GM21619 (cell line): ENCODE data around the gene CNNM3.

ENCODE experiments used
- ATAC-seq: cut with Tn5 transposase; IDR thresholded peaks from one replicate; pipeline ENCODE4 v1.9.1; 2021; ENCODE audit not compliant: unreplicated experiment

The CNNM3 gene

DNA sequence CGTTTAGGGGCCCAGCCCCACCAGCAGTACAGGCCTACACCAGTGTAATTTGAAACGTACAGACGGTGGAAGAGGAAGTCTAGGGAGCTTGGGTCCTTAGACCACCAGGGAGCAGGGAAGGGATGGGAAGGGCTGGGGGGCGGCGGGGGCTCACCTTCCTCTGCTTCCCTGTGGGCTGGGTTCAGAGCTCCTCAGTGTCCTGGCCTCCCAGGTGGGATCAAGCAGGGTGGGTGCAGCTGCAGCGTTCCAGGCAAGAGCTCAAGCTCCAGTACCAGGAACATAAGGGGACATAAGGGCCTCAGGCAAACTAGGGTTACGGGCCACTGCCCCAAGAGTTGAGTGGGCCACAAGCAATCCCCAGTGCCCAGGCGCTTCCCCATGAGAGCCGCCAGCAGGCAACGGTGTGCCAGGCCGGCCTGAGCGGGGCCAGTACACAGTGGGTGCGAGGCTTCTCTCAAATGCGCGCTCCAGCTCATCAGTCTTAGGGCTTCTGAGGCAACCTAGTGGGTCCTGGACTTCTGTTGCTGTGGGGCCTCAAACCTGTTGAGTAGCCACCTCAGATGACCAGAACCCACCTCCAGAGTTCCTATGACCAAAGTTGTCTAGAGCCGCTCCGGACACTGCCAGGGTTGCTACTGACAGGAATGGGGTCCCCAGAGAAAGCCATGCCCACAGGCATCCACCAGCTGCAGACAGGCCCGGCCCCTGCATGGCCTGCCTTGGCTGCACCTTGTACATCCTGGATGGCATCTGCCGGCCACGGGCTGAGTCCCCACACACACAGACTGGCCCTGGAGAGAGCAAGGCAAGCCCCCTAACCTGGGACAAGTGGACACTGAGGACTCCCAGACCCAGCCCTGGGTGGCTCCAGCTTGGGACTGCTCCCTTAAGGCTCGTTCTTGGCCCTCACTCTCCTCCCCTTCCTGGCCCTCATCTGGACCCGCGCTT lies 22.6 kb downstream of the CNNM3 start:
- ATAC-seq = no peak

DNA sequence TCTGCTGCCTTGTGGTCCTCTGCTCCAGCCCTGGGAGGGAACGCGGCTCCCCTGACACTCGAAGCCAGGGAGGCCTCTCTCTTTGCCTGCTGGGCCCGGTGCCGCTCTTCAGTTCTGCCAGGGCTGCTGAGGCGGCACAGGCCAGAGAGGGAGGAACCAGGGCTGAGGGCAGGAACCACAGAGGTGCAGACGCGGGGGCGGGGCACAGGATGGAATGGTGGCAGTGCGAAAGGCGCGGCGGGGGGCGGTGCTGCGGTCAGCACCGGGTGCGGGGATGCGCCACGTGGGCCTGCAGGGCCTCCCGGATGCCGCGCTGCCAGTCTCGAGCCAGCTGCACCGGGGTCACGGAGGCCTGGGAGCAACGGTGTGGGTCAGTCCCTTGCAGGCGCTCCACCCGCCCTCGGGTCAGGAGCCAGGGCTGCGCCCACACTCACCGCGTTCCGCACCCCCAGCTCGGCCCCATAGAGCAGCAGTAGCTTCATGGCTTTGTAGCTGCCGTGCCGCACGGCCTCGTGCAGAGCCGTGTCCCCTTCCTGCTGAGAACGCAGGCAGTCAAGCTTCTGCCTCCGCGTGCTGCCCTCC lies 23.3 kb downstream of the CNNM3 start:
- peak; percentile 68 for ATAC-seq

DNA sequence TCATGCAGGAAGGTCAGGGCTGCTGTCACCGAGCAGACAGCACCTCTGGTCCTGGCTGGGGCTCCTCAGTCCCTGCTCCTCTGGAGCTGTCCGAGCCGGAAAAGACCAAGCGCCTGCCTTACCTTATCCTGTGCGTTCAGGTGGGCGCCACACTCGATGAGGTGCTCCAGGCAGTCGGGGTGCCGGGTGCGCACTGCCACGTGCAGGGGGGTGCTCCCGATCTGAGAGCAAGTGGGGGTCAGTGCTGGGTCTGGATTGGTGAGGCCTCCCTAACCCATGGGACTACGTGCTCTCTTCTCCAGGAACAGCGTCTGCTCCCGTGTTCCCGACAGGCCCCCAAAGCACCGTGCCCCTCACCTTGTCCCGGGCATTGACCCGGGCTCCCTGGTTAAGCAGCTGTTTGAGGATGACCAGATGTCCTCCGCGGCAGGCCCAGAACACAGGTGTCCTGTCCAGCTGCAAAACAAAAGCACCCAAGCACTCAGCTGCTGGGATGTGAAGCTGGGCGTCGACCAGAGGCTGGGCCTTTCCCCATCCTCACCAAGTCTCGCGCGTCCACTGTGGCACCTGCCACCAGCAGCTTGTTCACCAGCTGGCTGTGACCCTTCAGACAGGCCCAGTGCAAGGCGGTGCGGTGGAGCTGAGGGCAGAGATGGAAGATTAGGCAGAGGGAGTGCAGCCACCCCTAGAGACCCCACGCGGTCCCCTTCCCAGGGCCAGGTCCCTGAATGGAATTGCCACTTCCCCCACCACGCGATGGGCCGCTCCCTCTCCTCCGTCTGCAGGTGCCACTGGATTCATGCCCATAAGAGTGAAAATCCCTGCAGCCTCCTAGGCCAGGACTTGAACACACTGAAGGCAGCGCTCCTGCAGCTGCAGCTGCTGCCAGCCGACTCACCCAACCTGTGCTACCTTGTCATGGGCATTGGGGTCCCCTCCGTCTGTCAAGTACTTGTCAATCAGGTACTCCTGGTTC lies 24.1 kb downstream of the CNNM3 start:
- ATAC-seq = no peak

DNA sequence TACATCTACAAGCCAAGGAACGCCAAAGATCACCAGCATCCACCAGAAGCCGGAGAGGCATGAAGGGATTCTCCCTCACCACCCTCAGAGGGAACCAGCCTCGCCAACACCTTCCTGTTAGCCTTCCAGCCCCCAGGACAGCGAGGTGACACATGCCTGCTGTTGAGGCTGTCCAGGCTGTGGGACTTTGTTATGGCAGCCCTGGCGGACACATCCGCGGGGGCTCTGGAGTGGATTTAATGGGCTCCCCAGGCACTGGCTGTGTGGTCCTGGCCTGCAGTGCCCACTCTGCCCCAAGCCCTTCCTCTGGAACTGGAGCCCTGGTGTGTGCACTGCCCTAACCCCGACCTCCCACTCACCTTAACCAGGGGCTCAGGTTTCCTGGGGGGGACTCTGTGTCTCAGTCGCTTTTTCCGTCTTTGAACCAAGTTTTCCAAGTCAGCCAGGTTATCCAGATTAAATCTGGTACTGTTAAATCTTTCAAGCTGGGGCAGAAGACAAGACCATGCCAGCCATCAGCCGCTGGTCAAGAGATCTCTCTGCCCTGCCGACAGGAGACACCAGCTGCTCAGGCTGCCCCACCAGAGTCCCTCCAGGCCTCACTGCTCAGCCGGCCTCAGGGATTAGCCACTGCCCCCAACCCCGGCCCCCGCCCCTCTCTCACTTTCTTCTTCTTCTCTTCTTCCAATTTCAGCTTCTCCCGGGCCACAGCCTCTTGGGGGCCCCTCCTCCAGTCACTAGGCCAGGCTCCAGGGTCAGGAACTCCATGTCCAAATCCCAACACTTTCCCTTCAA lies 25.8 kb downstream of the CNNM3 start:
- ATAC-seq = no peak

DNA sequence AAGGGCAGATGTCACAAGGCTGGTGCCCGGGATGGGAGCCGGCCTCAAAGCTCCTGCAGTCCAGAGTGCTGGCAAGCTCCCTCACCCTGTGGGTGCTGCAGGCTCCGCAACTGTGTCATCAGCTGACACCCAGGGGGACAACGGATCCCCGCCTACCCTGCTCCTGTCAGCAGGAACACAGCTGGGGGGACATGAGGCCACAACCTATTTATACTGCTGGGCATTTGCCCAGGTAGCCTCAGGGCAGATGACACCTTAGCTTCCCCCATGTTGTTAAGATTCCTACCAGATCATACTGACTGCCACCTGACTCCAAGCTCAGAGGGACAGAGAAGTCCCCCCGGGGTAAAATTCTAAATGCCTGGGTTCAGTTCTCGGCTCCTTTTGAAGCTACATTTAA lies 26.5 kb downstream of the CNNM3 start:
- no peak for ATAC-seq

DNA sequence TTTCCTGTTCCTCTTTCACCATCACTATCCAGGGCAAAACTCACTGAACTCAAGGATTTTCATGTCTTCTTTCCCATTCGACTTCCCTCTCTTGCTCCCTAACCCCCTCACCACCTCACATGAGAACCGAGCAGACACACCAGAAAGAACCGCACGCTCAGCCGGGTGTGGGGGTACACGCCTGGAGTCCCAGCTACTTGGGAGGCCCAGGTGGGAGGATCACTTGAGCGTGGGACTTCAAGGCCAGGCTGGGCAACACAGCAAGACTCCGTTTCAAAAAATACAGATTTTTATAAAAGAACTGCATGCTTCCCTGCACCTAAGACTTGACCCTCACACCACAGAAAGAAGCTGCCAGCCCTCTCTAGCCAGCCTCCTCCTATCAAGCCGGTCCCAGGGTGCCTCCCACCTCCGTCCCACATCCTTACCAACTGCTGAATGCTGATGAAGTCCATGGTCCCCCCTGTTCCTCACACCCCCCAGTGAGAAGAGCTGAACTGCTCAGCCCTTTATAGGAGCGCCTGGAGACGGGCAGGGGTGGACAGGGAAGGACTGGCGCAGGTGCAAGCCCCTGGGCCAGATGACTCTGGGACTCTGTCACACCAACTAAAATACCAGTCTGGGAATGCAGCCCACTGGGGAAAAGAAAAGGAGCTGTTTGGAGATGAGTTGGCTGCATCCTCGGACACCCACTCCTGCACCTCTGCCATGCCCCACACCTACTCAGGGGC lies 27.6 kb downstream of the CNNM3 start, which contains the start of gene ANKRD23:
Gene ANKRD23, minus strand, starts transcription at position 484 of the 731 bp plus-strand sequence. Its CDS starts 29 bp downstream, at position 455.
- no peak for ATAC-seq

DNA sequence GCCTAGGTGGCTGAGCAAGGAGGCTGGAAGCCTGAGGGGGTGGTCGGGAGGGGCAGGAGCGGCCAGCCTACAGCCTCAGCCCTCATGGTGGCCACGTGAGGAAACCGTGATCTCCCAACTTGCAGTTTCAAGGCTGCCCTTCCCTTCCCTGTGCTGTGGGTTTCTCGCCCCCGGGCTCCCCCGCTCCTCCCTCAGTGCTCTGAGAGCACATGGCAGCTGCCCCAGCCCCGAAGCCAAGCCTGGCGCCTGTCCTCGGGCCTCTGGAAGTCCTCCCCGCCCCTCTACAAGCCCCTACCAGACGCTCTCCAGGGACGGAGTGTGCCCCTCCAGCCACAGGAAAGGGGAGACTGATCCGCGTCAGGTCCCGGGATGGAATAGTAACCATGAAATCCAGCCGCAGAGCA lies 28.3 kb downstream of the CNNM3 start:
- no peak for ATAC-seq

DNA sequence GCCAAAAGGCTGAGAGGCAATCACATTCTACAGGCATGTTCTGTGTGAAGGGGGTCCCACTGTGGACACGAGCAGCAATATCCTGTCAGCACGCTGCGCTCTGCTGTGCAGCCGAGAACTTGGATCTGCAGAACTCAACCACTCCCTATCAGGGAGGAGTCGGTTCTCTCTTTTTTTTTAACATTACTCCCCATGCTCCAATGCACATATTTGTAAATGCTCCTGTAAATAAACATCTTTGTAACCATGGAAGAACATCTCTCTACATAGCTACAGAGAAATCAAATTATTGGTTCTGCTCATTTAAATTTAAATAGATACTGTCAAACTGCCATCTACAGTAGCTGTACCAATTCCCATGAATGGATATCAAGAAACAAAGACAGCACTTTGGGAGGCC lies 30.8 kb downstream of the CNNM3 start:
- ATAC-seq = no peak

DNA sequence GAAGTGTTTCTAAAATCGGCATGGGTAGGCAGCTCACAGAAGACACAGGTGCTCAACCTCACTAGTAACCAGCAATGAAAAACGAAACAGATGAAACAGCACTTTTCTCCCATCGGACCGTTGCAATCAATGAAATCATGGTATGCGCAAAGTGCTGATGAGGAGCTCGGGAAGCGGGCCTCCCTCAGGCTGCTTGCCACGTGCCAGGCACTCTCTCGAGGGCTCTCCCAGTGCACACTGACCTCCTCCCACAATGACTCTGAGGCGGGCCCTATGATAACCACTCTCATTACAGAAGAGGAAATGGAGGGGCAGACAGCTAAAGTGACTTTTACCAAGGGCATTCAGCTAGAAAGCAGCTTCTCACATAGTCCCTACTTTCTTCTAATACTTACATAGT lies 31.5 kb downstream of the CNNM3 start:
- ATAC-seq = no peak

DNA sequence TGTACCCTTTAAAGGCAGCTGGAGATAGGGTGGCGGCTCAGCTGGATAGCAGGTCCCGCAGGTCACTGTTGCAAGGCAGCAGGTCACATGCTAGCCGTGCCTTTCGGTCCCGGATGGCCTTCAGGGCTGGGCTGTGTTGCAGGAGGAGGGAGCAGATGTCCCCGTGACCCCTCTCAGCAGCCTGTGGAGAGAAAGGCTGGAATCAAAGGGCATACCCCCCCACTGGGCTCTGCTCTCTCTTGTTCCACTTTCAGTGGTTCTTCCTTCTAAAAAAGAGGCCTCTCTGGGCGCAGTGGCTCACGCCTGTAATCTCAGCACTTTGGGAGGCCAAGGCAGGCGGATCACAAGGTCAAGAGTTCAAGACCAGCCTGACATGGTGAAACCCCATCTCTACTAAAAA lies 32.2 kb downstream of the CNNM3 start:
- ATAC-seq = no peak

DNA sequence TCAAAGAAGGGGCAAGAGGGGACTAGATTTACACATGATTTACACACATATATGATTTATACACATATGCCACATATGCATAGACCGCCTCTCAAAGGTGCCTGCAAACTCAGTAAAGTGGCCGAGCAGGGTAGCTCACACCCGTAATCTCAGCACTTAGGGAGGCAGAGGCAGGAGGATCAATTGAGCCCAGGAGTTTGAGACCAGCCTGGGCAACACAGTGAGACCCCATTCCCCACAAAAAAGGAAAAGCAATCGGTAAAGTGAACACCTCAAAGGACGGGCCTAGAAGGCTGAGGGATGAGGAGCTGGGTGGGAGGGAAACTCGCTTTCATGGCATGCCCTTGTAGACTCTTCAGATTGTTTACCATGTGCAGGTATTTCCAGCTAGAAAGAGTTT lies 36.6 kb downstream of the CNNM3 start:
- no peak for ATAC-seq

DNA sequence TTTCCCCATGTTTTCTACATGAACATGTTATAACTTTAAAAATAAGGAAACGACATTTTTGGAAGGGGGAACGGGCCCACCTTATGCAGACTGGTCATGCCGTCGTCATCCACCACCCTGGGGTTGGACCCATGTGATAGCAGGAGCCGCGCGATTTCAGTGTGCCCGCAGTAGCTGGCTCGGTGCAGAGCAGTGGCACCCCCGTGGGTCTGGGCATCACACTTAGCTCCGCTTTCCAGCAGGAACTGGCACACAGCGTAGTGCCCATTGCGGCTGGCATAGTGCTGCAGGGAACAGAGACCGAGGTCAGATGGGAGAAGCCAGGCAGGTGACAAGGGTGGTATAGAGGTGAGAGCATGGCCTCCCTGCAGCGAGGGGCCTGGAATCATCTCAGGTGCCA lies 37.3 kb downstream of the CNNM3 start:
- ATAC-seq = no peak

DNA sequence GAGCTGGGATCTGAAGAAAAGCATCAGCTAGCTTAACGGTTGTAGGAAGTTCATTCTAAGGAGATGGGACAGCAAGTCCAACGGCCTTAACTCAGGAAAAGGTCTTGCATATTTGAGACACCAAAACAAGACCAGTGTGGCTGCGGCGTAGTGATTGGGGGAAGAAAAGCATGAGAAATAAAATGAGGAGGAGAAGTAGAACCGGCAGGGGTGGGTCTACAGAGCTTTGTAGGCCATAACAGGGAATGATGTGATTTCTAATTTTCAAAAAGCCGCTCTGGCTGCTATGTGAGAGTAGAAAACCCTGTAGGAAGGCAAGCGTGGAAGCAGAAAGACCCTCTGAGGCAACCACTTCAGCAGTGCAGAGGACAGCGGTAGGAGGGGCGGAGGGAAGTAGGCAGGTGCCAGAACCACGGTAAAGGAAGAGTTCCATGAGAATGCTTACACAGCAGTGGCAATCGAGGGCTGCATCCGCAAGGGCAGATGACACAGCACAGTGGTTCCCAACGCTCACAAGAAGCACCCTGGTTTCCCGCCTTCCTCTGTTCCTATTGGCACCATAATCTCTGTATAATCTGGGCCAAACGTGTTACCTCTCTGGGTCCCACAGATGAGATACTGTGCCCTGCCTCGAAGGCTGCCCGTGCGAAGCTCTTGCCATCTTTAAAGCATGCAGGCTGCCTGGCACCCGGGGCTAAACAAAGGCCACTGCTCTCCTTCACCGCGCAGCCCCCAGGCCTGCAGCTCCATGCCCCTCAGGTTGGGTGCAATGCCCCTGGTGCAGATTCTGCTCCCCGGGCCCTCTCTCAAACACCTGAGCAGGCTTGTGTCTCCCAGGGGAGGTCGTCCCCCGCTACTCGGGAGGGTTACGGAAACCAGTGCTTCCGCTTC lies 41.0 kb downstream of the CNNM3 start:
- peak; percentile 22 for ATAC-seq

DNA sequence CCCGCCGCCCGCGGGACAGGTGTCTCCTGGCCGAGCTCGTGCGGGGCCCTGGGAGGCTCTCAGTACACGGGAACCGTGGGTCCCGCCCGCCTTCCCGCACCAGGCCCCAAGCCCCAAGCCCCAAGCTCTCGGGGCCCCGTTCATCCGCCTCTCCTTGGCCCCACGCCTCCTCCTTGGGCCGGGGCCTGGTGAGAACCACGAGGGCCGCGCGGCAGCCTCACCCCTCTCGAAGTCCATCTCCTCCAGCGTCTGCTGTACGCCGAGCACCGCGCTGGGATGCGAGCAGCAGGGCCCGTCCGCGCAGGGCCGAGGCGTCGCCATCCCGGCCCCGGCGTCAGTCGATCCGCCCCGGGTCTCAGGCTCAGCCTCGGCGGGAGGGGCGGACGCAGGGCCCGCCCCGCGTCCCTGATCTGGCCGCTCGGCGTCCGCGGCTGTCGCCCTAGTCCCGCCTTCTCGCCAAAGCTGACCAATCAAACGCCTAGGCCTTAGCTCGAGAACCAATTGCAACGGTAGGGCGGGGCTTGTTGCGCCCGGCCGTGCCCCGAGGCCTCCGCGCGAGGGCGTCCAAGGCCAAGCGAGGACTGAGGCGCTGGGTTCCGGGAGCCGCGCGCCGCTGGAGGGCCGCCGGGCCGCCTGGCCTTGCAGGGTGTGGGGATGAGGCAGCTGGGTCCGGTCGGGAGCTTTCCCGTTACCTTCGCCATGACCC lies 41.8 kb downstream of the CNNM3 start, which contains the start of gene ANKRD39:
Gene ANKRD39, minus strand, starts transcription at position 350 of the 706 bp plus-strand sequence. Its CDS starts 29 bp downstream, at position 321.
- peak; percentile 91 for ATAC-seq

DNA sequence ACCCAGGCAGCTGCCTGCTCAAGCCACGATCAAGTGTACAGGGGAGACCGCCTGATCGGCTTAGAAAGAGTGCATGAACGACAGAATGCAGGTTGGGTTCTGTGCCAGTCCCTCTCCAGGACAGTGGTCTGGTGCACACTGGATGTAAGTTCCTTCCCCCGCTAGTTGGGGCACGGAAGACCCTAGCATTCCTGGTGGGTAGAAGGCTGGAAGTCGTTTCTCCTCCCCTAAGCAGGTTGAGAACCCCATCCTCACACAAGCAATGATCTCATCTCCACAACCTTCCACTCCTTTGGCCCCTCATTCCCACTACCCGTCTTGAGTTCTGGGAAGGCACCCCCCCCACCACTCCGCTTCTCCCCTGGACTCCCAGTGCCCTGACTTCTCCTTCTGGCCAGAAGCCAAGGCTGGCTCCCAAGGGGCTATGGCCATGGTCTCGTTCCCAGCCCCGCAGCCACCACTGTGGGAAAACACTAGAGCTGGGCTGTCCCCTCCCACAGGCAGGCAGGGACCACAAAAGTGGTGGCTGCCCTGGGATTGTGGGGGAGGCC lies 43.1 kb downstream of the CNNM3 start:
- ATAC-seq = no peak

DNA sequence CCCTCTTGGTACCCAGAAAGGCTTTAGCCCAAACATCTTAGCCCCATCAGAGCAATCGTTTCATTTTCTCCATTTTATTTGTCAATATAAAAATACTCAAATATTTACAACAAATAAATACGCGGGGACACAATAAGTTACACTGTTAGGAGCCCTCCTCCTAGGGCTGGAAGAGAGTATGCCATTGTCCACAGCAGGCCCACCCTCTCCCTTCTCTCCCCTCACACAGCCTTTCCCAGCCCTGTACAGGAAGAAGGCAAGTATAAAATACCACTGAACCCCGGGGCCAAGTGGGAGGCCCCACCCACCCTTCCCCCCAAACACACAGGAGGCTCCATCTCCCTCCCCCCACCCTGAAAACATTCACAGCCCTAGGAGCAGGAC lies 43.6 kb downstream of the CNNM3 start:
- no peak for ATAC-seq
